Measurements from ENCODE around the gene ABCA4.

Gene ABCA4

GRCh38 chr1:94048413-94049164 is 72.4 kb downstream of the ABCA4 start:
- no peak for DNase-seq

GRCh38 chr1:94047949-94048348 is 73.0 kb downstream of the ABCA4 start:
- no peak for DNase-seq

- DNase-seq = peak; percentile 37
These were observed 75.4 kb downstream of the ABCA4 start for GRCh38 chr1:94045465-94046056.

- DNase-seq = no peak
These were observed 76.1 kb downstream of the ABCA4 start for GRCh38 chr1:94044891-94045290.

GRCh38 chr1:94044290-94044790 is 76.6 kb downstream of the ABCA4 start:
- DNase-seq = no peak

GRCh38 chr1:94043738-94044289 is 77.1 kb downstream of the ABCA4 start:
- no peak for DNase-seq

- DNase-seq = no peak
These were observed 78.6 kb downstream of the ABCA4 start for GRCh38 chr1:94042388-94042787.

GRCh38 chr1:94039871-94040569 is 80.9 kb downstream of the ABCA4 start:
- no peak for DNase-seq

- DNase-seq = peak; percentile 45
These were observed 81.5 kb downstream of the ABCA4 start for GRCh38 chr1:94039514-94039870.

- no peak for DNase-seq
These were observed 82.4 kb downstream of the ABCA4 start for GRCh38 chr1:94038511-94038910.

- DNase-seq = peak; percentile 16
These were observed 83.3 kb downstream of the ABCA4 start for GRCh38 chr1:94037392-94038229.

GRCh38 chr1:94036730-94037129 is 84.2 kb downstream of the ABCA4 start:
- DNase-seq = no peak

- DNase-seq = no peak
These were observed 87.1 kb downstream of the ABCA4 start for GRCh38 chr1:94033849-94034248.

- no peak for DNase-seq
These were observed 88.3 kb downstream of the ABCA4 start for GRCh38 chr1:94032637-94033036.

- DNase-seq = no peak
These were observed 89.4 kb downstream of the ABCA4 start for GRCh38 chr1:94031591-94031990.

- DNase-seq = no peak
These were observed 89.8 kb downstream of the ABCA4 start for GRCh38 chr1:94031154-94031553.

- DNase-seq = no peak
These were observed 91.6 kb downstream of the ABCA4 start for GRCh38 chr1:94029130-94029993.

- no peak for DNase-seq
These were observed 93.0 kb downstream of the ABCA4 start for GRCh38 chr1:94027721-94028515.

GRCh38 chr1:94026619-94027380 is 94.1 kb downstream of the ABCA4 start:
- no peak for DNase-seq

All from activated CD4-positive, alpha-beta T cell treated with anti-CD3 and anti-CD28 coated beads, Interleukin-2, amount 50 U/mL, for 16 hours (primary cell).